ENCODE measurements around the gene TMEM69. TPM values are rescaled to one million over a fixed set of nuclear protein-coding genes. Genes with fewer than 3 reads are reported as not detected.

TMEM69 gene
- total and polyA plus RNA-seq, 8 donors = 7.1 to 35.6 (median 14.2) TPM; not detected in 1

GRCh38 chr1:45643978-45644377 is 44.0 kb upstream of the TMEM69 start:
- peaks cover 31 to 72% (median 67%) of the 10 kb centered on the region in 4 donors for H3K36me3 ChIP-seq
- H3K27me3 ChIP-seq = no peaks in the 10 kb centered on the region
- H3K9me3 ChIP-seq = no peaks in the 10 kb centered on the region
- peak overlapping the region; percentile 29 to 76 (median 47) for H3K27ac ChIP-seq
- intact Hi-C loops (cut with DNase I; ENCODE audit: low total_unique reads) = no loop called here
- peak in 1 of 2 donors; percentile 76 for DNase-seq
- TF ChIP-seq EP300 (IDR thresholded peaks at IDR 0.05) = no peak
- peak in 1 of 3 donors; percentile 65 for TF ChIP-seq POLR2AphosphoS5 (IDR thresholded peaks at IDR 0.05)
- TF ChIP-seq POLR2A (IDR thresholded peaks at IDR 0.05) = no peak
- peak in 2 of 7 experiments; percentile 7 to 16 for TF ChIP-seq CTCF (IDR thresholded peaks at IDR 0.05)
- H3K4me3 ChIP-seq = no peak overlapping the region
- H3K4me1 ChIP-seq = peaks cover 8 to 39% (median 25%) of the 10 kb centered on the region in 4 donors

GRCh38 chr1:45644661-45645060 is 43.3 kb upstream of the TMEM69 start:
- TF ChIP-seq CTCF (IDR thresholded peaks at IDR 0.05) (no peak), POLR2A (IDR thresholded peaks at IDR 0.05) (no peak), EP300 (IDR thresholded peaks at IDR 0.05) (no peak), POLR2AphosphoS5 (IDR thresholded peaks at IDR 0.05) (no peak)
- 85 to 98% (median 92%) methylated on average over 2 of the region's 2 CpGs for WGBS, 5 donors
- DNase-seq = no peak
- Histone ChIP-seq H3K27ac (peak overlapping the region in 2 of 5 donors; percentile 54 to 76), H3K9me3 (no peaks in the 10 kb centered on the region), H3K4me1 (peaks cover 8 to 41% (median 28%) of the 10 kb centered on the region in 4 donors), H3K27me3 (no peaks in the 10 kb centered on the region), H3K36me3 (peaks cover 24 to 72% (median 66%) of the 10 kb centered on the region in 4 donors), H3K4me3 (no peak overlapping the region)
- intact Hi-C loops (cut with DNase I; ENCODE audit: low total_unique reads) = no loop called here

GRCh38 chr1:45647248-45648021 is 40.5 kb upstream of the TMEM69 start:
- Histone ChIP-seq H3K4me1 (peaks cover 8 to 50% (median 30%) of the 10 kb centered on the region in 4 donors), H3K9me3 (no peaks in the 10 kb centered on the region), H3K27me3 (no peaks in the 10 kb centered on the region), H3K27ac (peak overlapping the region in 3 of 5 donors; percentile 6 to 66 (median 49)), H3K4me3 (no peak overlapping the region), H3K36me3 (peaks cover 9 to 72% (median 65%) of the 10 kb centered on the region in 4 donors)
- 38 to 65% (median 54%) methylated on average over 9 of the region's 9 CpGs for WGBS, 5 donors
- peak; percentile 45 to 54 for DNase-seq
- intact Hi-C loops (cut with DNase I; ENCODE audit: low total_unique reads) = no loop called here
- TF ChIP-seq EP300 (IDR thresholded peaks at IDR 0.05) (no peak), POLR2A (IDR thresholded peaks at IDR 0.05) (no peak), CTCF (IDR thresholded peaks at IDR 0.05) (no peak), POLR2AphosphoS5 (IDR thresholded peaks at IDR 0.05) (peak in 1 of 3 donors; percentile 57)

DNA sequence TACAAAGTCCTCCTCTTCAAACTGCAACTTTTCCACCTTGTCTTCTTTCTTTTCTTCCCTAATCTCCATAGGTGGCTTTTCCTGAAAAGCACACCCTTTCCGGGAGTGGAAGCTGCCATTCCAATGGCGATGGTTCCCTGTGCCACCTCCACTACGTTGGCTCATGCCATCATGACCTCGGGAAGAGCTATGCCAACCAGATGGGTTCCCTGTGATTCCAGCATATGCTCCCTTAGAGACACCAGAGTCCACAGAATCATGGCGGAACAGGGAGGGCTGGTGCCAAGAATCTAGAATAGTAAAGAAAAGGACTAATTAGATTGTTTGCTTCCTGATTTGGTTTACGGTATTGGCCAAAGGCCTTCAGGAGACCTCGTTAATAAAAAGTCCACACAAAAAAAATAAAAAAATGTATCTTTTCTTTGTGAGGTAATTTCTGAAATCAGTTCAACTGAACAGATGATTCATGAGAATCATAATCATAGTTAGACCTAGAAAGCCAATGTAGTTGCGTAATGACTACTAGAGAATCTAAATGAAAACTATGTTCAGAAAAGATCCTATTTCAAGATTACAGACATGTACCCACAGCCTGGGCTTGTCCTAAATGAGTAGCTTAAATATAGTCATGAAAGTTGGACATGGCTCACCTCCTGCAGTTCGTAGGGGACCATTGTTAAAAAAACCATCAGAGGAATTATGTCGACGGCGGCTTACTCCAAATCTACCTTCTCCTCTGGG is 33.3 kb upstream of the TMEM69 start:
- intact Hi-C loops (cut with DNase I; ENCODE audit: low total_unique reads) = no loop called here
- Histone ChIP-seq H3K27ac (no peak overlapping the region), H3K9me3 (no peaks in the 10 kb centered on the region), H3K36me3 (peaks cover 64 to 100% (median 99%) of the 10 kb centered on the region in 4 donors), H3K4me1 (peaks cover 0 to 29% (median 16%) of the 10 kb centered on the region in 4 donors), H3K4me3 (no peak overlapping the region), H3K27me3 (no peaks in the 10 kb centered on the region)
- no peak for DNase-seq
- no peak for TF ChIP-seq POLR2A (IDR thresholded peaks at IDR 0.05)
- no peak for TF ChIP-seq CTCF (IDR thresholded peaks at IDR 0.05)
- TF ChIP-seq EP300 (IDR thresholded peaks at IDR 0.05) = no peak
- no peak for TF ChIP-seq POLR2AphosphoS5 (IDR thresholded peaks at IDR 0.05)
- WGBS, 5 donors = 89 to 95% (median 93%) methylated on average over 12 of the region's 12 CpGs
